AG10803 (cell line): ENCODE results near the gene RARG.
A peak's percentile ranks its signal among the peaks of the same experiment; 100 is the strongest.

Experiments used
- DNase-seq: peaks from one replicate; pipeline ENCODE4 v3.0.0; 2010; ENCODE audit warnings: low read depth
- H3K4me3 ChIP-seq: 2 replicates; pipeline ENCODE4 v1.5.1; 2011; ENCODE audit warnings: mild to moderate bottlenecking, low read length, control low read depth
- TF ChIP-seq, protein P1 (sequence below): conservative IDR thresholded peaks from 2 replicates; pipeline ENCODE4 v1.5.1; 2011; ENCODE audit warnings: mild to moderate bottlenecking, low read length, control low read depth, inconsistent platforms

Gene RARG

DNA sequence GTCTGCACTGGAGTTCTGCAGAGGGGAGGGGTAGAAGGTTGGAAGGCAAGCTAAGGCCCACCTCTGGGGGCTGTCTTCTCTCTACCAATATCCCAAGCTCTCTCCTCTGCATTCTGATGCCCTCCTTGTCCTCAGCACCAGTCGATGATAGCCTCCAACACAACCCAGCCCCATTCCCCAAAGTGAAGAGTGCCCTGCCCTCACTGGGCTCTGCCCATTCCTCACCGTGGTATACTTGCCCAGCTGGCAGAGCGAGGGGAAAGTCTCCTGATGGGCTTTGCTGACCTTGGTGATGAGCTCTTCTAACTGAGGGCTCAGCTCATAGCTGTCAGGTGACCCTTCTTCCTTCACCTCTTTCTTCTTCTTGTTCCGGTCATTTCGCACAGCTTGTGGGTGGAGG is 17.8 kb downstream of the RARG start:
- TF ChIP-seq, protein P1, sequence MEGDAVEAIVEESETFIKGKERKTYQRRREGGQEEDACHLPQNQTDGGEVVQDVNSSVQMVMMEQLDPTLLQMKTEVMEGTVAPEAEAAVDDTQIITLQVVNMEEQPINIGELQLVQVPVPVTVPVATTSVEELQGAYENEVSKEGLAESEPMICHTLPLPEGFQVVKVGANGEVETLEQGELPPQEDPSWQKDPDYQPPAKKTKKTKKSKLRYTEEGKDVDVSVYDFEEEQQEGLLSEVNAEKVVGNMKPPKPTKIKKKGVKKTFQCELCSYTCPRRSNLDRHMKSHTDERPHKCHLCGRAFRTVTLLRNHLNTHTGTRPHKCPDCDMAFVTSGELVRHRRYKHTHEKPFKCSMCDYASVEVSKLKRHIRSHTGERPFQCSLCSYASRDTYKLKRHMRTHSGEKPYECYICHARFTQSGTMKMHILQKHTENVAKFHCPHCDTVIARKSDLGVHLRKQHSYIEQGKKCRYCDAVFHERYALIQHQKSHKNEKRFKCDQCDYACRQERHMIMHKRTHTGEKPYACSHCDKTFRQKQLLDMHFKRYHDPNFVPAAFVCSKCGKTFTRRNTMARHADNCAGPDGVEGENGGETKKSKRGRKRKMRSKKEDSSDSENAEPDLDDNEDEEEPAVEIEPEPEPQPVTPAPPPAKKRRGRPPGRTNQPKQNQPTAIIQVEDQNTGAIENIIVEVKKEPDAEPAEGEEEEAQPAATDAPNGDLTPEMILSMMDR: no peak
- no peak overlapping the region for H3K4me3 ChIP-seq
- no peak for DNase-seq

- DNase-seq: peak; percentile 70
- TF ChIP-seq, protein P1: peak; percentile 90
- no peak overlapping the region for H3K4me3 ChIP-seq
Measured at GRCh38 chr12:53213348-53213747, 18.7 kb downstream of the RARG start.

- DNase-seq: no peak
- TF ChIP-seq, protein P1: no peak
- no peak overlapping the region for H3K4me3 ChIP-seq
Measured at GRCh38 chr12:53212931-53213330, 19.1 kb downstream of the RARG start.

DNA sequence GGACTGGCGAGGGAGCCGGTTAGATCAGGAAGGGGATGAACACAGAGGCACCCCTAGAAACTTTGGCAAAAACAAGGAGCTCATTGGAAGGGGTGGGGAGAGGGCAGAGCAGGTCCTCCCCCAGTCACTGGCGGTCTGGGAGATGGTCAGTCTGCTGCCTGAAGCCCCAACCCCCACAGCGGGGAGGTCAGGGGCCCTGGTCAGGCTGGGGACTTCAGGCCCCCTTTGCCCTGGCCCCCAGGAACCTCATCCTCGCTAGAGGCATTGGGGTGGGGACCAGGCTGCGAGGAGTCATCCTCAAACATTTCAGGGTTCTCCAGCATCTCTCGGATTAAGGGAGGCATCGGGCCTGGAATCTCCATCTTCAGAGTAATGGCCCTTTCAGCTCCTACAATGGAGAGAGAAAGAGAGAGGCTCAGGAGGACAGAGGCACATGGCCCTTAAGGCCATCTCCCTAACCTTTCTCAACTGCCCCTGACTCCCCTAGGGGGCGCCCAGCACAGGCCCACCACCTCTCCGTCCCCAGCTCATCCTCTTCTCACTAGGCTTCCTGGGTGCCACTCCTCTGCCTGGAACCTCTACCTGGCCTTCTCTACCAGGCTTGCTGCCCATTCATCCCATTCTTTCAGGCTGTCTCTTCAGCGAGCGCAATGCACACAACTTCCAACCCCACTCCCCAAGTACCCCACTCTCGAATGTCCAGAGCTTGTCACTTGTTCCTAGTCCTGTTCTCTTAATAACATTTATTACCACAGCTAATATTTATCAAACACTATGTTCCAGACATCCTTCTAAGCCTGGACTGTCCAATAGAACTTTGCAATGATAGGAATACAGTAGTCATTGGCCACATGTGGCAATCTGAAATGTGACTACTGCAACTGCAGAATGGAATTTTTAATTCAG is 20.3 kb downstream of the RARG start:
- DNase-seq: no peak
- TF ChIP-seq, protein P1: peak; percentile 30
- H3K4me3 ChIP-seq: no peak overlapping the region

DNA sequence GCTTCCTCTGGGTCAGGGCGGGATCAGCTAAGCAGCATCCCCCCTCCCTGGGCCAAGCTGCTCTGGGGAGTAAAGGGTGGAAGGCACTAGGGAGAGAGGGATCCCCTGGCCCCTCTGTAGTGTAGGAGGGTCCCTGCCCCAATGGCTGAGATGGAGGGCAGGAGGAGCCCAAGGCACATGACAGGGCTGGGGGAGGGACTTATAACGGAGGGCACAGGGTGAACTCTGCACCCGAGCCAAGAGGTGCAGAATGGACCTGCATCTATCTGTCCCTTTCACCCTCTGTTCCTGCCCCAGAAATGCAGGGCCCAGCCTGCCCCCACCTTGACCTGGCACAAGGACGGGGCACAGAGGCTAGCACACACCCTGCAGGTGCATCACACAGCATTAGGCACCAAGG is 21.2 kb downstream of the RARG start:
- H3K4me3 ChIP-seq: no peak overlapping the region
- TF ChIP-seq, protein P1: no peak
- no peak for DNase-seq

DNA sequence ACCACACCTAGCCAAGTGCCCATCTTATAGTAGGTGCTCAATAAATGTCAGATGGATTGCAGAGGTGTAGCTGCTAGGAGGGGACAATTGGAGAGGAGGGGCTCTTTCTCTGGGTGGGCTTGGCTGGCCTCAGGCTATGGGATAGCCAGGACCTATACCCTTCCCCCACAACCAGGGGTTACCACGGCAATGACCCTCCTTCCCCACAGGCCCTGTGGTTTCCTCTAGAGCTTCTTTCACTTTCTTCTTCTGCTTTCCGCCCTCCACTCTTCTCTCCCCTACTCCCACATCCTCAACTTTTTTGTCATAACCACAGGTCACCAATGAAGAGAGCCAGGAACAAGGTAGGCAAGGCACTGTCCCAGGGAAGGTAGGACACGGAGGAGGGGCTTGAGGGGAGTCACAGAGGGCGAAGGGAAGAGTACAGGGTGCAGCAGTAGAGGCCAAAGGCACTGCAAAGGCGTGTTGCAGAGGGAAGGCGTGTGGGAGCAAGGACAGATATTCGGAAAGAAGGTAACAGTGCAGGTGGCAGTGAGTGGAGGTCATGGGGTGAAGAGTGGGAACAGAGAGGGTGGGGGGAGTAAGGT is 23.0 kb downstream of the RARG start:
- DNase-seq: no peak
- TF ChIP-seq, protein P1: no peak
- H3K4me3 ChIP-seq: no peak overlapping the region

- TF ChIP-seq, protein P1: no peak
- no peak for DNase-seq
- no peak overlapping the region for H3K4me3 ChIP-seq
Measured at GRCh38 chr12:53208435-53208834, 23.6 kb downstream of the RARG start.
